BJ (cell line): ENCODE results near the gene CBX2. TPM values are rescaled to one million over a fixed set of nuclear protein-coding genes. Genes with fewer than 3 reads are reported as not detected.

ENCODE experiments used
- CTCF ChIA-PET: fragments of 350-600 bp; formaldehyde crosslinking; extraction: SDS; loops from one replicate; lab custom pipeline; 2021; ENCODE audit warnings: antibody characterized with exemption, inconsistent platforms; lab: Yijun Ruan, JAX
- POLR2A ChIA-PET: fragments of 300-600 bp; sonication (Branson Sonifier 250); formaldehyde crosslinking; extraction: SDS; loops from one replicate; lab custom pipeline; 2021; ENCODE audit warnings: antibody characterized with exemption; lab: Charles Lee
- DNase-seq: peaks from one replicate; pipeline ENCODE4 v3.0.0-alpha.2; 2011; ENCODE audit warnings: low read depth
- H3K27me3 ChIP-seq: 2 replicates; pipeline ENCODE4 v1.6.0; 2011; ENCODE audit warnings: low read length; ENCODE audit not compliant: control insufficient read depth, insufficient read depth
- H3K36me3 ChIP-seq: 2 replicates; pipeline ENCODE4 v1.5.1; 2011; ENCODE audit warnings: low read length; ENCODE audit not compliant: control insufficient read depth, insufficient read depth
- H3K4me3 ChIP-seq: 2 replicates; pipeline ENCODE4 v1.5.1; 2011; ENCODE audit warnings: low read depth, mild to moderate bottlenecking, control low read depth, low read length
- CTCF ChIP-seq: IDR thresholded peaks from 2 replicates; pipeline ENCODE4 v1.5.1; 2011; ENCODE audit warnings: low read depth, mild to moderate bottlenecking, control low read depth, inconsistent platforms, low read length, moderate library complexity; ENCODE audit not compliant: insufficient read depth
- polyA plus RNA-seq: library from polyadenylated mRNA; depleted of rRNA; stranded (reverse); fragments of >200 nt; gene quantifications from 2 replicates; pipeline ENCODE4 v1.2.3, GENCODE V29; 2011

CBX2 gene
- polyA plus RNA-seq, 1 experiment = 1.5 TPM

GRCh38 chr17:79819085-79819484, 41.1 kb downstream of the CBX2 start:
- POLR2A ChIA-PET = no interaction called here
- CTCF ChIA-PET = interaction anchor here (1.6 to 7.1 kb wide), 2 partner anchors 9 to 16 kb away, joined by 3 to 39 read pairs; no protein-coding TSS in a partner anchor
- no peaks in the 10 kb centered on the region for H3K36me3 ChIP-seq
- H3K27me3 ChIP-seq = peaks cover 51% of the 10 kb centered on the region
- no peak overlapping the region for H3K4me3 ChIP-seq
- no peak for DNase-seq
- no peak for TF ChIP-seq CTCF

GRCh38 chr17:79819534-79820276, 41.8 kb downstream of the CBX2 start:
- POLR2A ChIA-PET = no interaction called here
- Histone ChIP-seq H3K27me3 (peaks cover 46% of the 10 kb centered on the region), H3K36me3 (no peaks in the 10 kb centered on the region), H3K4me3 (no peak overlapping the region)
- DNase-seq = no peak
- CTCF ChIA-PET = interaction anchor here (1.6 to 7.1 kb wide), 3 partner anchors 8 to 20 kb away, joined by 3 to 39 read pairs (median 6); partner anchors contain the start of gene CBX4
- TF ChIP-seq CTCF = no peak

- ChIA-PET CTCF (interaction anchor here (0.7 to 7.1 kb wide), 4 partner anchors 9 to 19 kb away, joined by 3 to 39 read pairs (median 5); partner anchors contain the start of gene CBX4), POLR2A (no interaction called here)
- Histone ChIP-seq H3K4me3 (no peak overlapping the region), H3K27me3 (peaks cover 38% of the 10 kb centered on the region), H3K36me3 (no peaks in the 10 kb centered on the region)
- DNase-seq = no peak
- TF ChIP-seq CTCF = no peak
These were observed 43.0 kb downstream of the CBX2 start for GRCh38 chr17:79820959-79821330.

GRCh38 chr17:79821331-79822095, 43.6 kb downstream of the CBX2 start:
- POLR2A ChIA-PET = no interaction called here
- no peaks in the 10 kb centered on the region for H3K36me3 ChIP-seq
- DNase-seq = no peak
- CTCF ChIA-PET = interaction anchor here (0.7 to 7.1 kb wide), 5 partner anchors 9 to 32 kb away, joined by 3 to 39 read pairs (median 4); partner anchors contain the start of gene CBX4
- no peak overlapping the region for H3K4me3 ChIP-seq
- peaks cover 33% of the 10 kb centered on the region for H3K27me3 ChIP-seq
- TF ChIP-seq CTCF = no peak
